Measurements from ENCODE around the gene CGNL1. TPM values are rescaled to one million over a fixed set of nuclear protein-coding genes. Genes with fewer than 3 reads are reported as not detected.

The CGNL1 gene
- total and polyA plus RNA-seq, 10 of the 15 experiments (the other 5 are each of a cell fraction or from before 2014, with no cell fraction given) = under 0.01 to 0.27 (median 0.04) TPM; not detected in 3

DNA sequence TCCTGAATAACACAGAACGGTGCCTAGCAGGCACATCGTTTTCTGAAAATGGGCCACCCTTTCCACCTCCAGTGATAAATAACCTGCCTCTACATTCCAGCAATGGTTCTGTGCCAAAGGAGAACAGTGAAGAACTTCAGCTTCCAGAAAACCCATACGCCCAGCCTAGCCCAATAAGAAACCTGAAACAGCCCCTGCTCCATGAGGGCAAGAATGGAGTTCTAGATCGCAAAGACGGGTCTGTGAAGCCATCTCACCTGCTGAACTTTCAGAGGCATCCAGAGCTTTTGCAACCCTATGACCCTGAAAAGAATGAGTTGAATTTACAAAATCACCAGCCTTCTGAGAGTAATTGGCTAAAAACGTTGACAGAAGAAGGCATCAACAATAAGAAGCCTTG is 61.9 kb downstream of the CGNL1 start:
- H3K27me3 ChIP-seq (replicated peaks in 1 of 2; ENCODE audit: control insufficient read depth in 2 of 2, insufficient read depth in 2 of 2, low read length in 1 of 2) = no peaks in the 10 kb centered on the region; a peak in 1 of 4 replicates
- 28% methylated on average over 6 of the region's 6 CpGs for WGBS (ENCODE audit: insufficient coverage, insufficient replicate concordance, low lambda C conversion rate, missing lambda C conversion rate)
- POLR2A ChIA-PET = no interaction called here
- SMC1A ChIA-PET (ENCODE audit: uncharacterized antibody, unreplicated experiment) = no interaction called here
- H3K27ac ChIP-seq (ENCODE audit: control insufficient read depth, insufficient read depth) = no peak overlapping the region
- DNase-seq (ENCODE audit: low read depth, low spot score) (no peak), ATAC-seq (no peak), FAIRE-seq (no peak)
- H3K4me2 ChIP-seq (ENCODE audit: control insufficient read depth, insufficient read depth) = no peak overlapping the region
- no TSS peak for BruUV-seq (replicated peaks)
- CTCF ChIA-PET = no interaction called here
- H4K20me1 ChIP-seq (ENCODE audit: control insufficient read depth, insufficient read depth) = no peaks in the 10 kb centered on the region
- H3K9me3 ChIP-seq (replicated peaks; ENCODE audit: control insufficient read depth, insufficient read depth, low read length) = no peaks in the 10 kb centered on the region
- H2AFZ ChIP-seq (ENCODE audit: control insufficient read depth, low read depth, low read length) = no peak overlapping the region
- in situ Hi-C loops (cut with MboI) (no loop called here), intact Hi-C loops (cut with micrococcal nuclease; ENCODE audit: unreplicated experiment) (no loop called here)
- H3K9ac ChIP-seq (ENCODE audit: control insufficient read depth, insufficient read depth, low read length) = no peak overlapping the region
- no peaks in the 10 kb centered on the region for H3K79me2 ChIP-seq (ENCODE audit: control insufficient read depth, insufficient read depth, low read length)
- no peaks in the 10 kb centered on the region for H3K36me3 ChIP-seq (ENCODE audit: control insufficient read depth in 2 of 2, insufficient read depth in 2 of 2, low read length in 1 of 2)
- TF ChIP-seq ZBED1 (IDR thresholded peaks at IDR 0.05; ENCODE audit: borderline replicate concordance) = no peak
- H3K4me3 ChIP-seq = no peak overlapping the region
- RAD21 ChIA-PET (ENCODE audit: unreplicated experiment) = no interaction called here
- H3K4me1 ChIP-seq (ENCODE audit: control insufficient read depth, insufficient read depth, low read length) = no peaks in the 10 kb centered on the region

- 65% methylated on average over 26 of the region's 26 CpGs for WGBS (ENCODE audit: insufficient coverage, insufficient replicate concordance, low lambda C conversion rate, missing lambda C conversion rate)
- no peak for ATAC-seq
Measured at GRCh38 chr15:57439128-57440027, 63.1 kb downstream of the CGNL1 start.

More at GRCh38 chr15:57439128-57440027, 63.1 kb downstream of the CGNL1 start:
- in situ Hi-C loops (cut with MboI) (no loop called here), intact Hi-C loops (cut with micrococcal nuclease; ENCODE audit: unreplicated experiment) (no loop called here)
- no peaks in the 10 kb centered on the region for H3K9me3 ChIP-seq (replicated peaks; ENCODE audit: control insufficient read depth, insufficient read depth, low read length)
- no peak overlapping the region for H3K4me2 ChIP-seq (ENCODE audit: control insufficient read depth, insufficient read depth)
- H3K27ac ChIP-seq (ENCODE audit: control insufficient read depth, insufficient read depth) = no peak overlapping the region
- peaks cover 0 to 2% of the 10 kb centered on the region in 2 experiments; a peak in 1 of 4 replicates for H3K27me3 ChIP-seq (replicated peaks in 1 of 2; ENCODE audit: control insufficient read depth in 2 of 2, insufficient read depth in 2 of 2, low read length in 1 of 2)
- H2AFZ ChIP-seq (ENCODE audit: control insufficient read depth, low read depth, low read length) = no peak overlapping the region
- H4K20me1 ChIP-seq (ENCODE audit: control insufficient read depth, insufficient read depth) = no peaks in the 10 kb centered on the region
- H3K4me1 ChIP-seq (ENCODE audit: control insufficient read depth, insufficient read depth, low read length) = no peaks in the 10 kb centered on the region
- CTCF ChIA-PET = interaction anchor here (0.6 kb wide), 1 partner anchor 22 kb away, joined by 3 read pairs; no protein-coding TSS in a partner anchor
- SMC1A ChIA-PET (ENCODE audit: uncharacterized antibody, unreplicated experiment) = no interaction called here
- POLR2A ChIA-PET = no interaction called here
- no peaks in the 10 kb centered on the region for H3K79me2 ChIP-seq (ENCODE audit: control insufficient read depth, insufficient read depth, low read length)
- TF ChIP-seq BACH1 (IDR thresholded peaks at IDR 0.05; ENCODE audit: borderline replicate concordance) (no peak), CREM (IDR thresholded peaks at IDR 0.05; ENCODE audit: low read depth) (no peak), NKRF (conservative IDR thresholded peaks at IDR 0.05) (no peak)
- TF ChIP-seq, protein P1, sequence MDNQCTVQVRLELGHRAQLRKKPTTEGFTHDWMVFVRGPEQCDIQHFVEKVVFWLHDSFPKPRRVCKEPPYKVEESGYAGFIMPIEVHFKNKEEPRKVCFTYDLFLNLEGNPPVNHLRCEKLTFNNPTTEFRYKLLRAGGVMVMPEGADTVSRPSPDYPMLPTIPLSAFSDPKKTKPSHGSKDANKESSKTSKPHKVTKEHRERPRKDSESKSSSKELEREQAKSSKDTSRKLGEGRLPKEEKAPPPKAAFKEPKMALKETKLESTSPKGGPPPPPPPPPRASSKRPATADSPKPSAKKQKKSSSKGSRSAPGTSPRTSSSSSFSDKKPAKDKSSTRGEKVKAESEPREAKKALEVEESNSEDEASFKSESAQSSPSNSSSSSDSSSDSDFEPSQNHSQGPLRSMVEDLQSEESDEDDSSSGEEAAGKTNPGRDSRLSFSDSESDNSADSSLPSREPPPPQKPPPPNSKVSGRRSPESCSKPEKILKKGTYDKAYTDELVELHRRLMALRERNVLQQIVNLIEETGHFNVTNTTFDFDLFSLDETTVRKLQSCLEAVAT (IDR thresholded peaks at IDR 0.05) = no peak
- TF ChIP-seq, protein P2, sequence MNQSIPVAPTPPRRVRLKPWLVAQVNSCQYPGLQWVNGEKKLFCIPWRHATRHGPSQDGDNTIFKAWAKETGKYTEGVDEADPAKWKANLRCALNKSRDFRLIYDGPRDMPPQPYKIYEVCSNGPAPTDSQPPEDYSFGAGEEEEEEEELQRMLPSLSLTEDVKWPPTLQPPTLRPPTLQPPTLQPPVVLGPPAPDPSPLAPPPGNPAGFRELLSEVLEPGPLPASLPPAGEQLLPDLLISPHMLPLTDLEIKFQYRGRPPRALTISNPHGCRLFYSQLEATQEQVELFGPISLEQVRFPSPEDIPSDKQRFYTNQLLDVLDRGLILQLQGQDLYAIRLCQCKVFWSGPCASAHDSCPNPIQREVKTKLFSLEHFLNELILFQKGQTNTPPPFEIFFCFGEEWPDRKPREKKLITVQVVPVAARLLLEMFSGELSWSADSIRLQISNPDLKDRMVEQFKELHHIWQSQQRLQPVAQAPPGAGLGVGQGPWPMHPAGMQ (IDR thresholded peaks at IDR 0.05; ENCODE audit: borderline replicate concordance) = no peak
- TF ChIP-seq, protein P3, sequence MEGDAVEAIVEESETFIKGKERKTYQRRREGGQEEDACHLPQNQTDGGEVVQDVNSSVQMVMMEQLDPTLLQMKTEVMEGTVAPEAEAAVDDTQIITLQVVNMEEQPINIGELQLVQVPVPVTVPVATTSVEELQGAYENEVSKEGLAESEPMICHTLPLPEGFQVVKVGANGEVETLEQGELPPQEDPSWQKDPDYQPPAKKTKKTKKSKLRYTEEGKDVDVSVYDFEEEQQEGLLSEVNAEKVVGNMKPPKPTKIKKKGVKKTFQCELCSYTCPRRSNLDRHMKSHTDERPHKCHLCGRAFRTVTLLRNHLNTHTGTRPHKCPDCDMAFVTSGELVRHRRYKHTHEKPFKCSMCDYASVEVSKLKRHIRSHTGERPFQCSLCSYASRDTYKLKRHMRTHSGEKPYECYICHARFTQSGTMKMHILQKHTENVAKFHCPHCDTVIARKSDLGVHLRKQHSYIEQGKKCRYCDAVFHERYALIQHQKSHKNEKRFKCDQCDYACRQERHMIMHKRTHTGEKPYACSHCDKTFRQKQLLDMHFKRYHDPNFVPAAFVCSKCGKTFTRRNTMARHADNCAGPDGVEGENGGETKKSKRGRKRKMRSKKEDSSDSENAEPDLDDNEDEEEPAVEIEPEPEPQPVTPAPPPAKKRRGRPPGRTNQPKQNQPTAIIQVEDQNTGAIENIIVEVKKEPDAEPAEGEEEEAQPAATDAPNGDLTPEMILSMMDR (IDR thresholded peaks at IDR 0.05 in 2 of 3, conservative IDR thresholded peaks at IDR 0.05 in 1 of 3; ENCODE audit: control insufficient read depth in 2 of 3, extremely low read depth in 1 of 3, insufficient read depth in 1 of 3, low read depth in 3 of 3, low read length in 3 of 3) = no peak
- no peak overlapping the region for H3K9ac ChIP-seq (ENCODE audit: control insufficient read depth, insufficient read depth, low read length)
- FAIRE-seq (no peak), DNase-seq (ENCODE audit: low read depth, low spot score) (no peak)
- H3K36me3 ChIP-seq (ENCODE audit: control insufficient read depth in 2 of 2, insufficient read depth in 2 of 2, low read length in 1 of 2) = no peaks in the 10 kb centered on the region
- H3K4me3 ChIP-seq = no peak overlapping the region
- RAD21 ChIA-PET (ENCODE audit: unreplicated experiment) = no interaction called here
- BruUV-seq (replicated peaks) = no TSS peak

Data from GM12878 (cell line).